ENCODE results near the gene RABL3.
"Not testable (repeated sequence)": the region's sequence is repeated elsewhere in the genome, so short reads cannot be mapped to it uniquely, and the experiment has no call there.

RABL3 gene

GRCh38 chr3:120681506-120682038, 60.7 kb downstream of the RABL3 start:
- DNase-seq, result no peak

DNA sequence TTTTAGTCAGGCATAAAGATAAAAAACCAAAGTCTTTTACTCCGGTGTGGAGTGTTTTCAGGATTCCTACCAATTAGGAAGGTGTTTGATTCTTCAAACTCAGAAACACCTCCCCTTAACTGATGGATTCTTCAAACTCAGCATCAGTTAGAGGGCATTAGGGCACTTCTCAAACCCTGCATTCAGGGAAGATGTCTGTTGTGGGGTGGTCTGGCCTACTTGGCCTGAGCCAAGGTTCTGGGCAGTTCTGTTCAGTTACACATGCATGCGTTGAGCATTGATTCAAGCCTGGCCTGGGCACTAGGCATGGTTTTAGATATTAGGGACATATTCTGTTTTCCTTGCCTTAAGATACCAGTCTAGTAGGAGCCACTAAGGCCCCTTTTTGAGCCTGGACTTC, 61.3 kb downstream of the RABL3 start:
- no peak for DNase-seq

DNA sequence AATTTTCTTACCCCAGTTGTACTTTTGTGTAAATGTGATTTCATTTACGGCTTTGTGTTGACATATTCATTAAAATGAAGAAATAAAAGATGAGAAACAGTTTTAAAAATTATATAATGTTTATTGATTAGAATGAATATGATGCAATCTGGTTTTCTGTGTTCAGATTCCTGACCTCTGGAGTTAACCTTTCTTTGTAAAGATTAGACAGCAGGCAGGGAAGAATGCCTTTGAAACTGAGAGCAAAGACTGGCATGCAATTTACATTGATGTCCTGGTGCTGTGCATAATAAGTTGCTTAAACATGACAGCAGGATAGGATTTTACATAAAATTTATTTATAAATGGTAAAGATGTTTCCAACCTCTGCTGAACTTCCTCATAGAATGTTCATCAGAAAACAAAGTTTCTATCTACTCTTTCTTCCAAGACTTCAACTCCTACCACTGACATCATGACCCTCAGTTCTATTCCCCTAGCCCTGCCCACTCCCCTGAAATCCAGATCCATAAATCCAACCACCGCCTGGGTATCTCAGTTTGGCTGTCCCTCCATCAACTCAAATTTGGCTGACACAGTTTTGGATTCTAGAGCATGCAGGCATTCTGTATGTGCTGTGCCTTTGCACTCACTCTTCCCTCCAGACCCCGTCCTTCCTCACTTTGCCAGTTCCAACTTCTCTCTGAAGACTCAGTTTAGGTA, 62.0 kb downstream of the RABL3 start:
- DNase-seq, result no peak

DNA sequence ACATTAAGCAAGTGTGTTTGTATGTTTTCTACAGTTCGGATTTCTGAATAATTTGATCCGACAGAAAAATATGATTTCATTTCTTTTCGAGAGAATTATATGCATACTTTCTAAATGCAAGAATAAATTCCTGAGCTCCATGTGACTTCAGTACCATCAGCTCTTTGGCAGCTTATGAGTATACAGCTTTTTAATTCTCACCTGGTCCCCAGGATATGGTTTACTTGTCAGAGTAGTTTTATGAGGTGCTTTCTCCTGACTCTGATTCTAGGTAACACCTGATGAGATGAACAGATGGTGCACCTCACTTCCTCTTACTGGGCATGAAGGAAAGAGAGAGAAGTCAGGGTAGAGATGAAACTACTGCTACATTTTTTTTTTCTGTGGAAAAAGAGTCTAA, 63.3 kb downstream of the RABL3 start:
- DNase-seq, result peak; percentile 52

DNA sequence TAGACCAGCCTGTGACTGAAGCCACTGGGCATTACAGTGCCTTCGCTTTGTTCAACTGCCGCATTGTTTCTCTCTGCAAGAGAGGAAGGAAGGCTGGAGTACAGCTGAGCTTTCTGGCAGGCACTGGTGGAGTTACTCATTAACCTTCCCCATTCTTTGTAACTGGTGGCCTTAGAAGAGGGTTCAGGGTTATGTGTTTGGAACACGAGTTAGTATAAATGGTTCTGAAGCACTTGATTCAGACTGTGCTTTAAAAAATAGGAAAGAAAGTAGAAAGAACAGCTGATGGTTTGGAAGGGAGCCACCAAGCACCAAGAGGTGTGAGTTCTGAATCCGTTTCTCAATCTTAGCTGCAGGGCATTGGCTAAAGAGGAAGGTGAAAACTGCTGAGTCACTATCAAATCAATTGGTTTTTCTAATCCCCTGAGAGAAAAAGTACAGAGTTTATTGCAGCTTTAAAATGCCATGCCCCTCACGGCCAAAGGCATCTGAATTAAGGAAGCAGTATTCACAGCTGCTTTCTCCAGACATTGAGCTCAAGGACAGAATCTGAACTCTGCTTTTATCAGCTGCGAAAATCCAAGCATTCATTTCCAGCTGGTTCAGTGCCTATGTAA, 63.9 kb downstream of the RABL3 start:
- peak; percentile 67 for DNase-seq

GRCh38 chr3:120677193-120677592, 65.1 kb downstream of the RABL3 start:
- DNase-seq, result not testable (repeated sequence)

DNA sequence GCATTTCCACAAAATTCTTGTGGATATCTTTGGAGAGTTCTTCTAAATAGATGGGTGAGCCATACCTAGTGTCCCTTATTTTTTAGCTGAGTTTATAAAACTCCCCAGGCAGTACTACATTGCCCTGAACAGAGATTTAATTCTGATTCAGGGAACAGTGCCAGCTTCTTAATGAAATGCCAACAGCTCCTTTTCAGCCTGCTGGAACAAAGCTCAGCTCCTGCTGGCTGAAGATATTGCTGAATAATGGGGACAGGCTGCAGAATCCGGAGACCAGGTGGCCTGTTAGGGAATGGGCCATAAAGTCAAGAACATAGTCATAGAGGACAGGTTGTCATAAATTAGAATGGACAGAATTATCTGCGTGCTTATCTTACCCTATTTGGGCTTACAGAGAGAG, 69.2 kb downstream of the RABL3 start:
- DNase-seq, result no peak

DNA sequence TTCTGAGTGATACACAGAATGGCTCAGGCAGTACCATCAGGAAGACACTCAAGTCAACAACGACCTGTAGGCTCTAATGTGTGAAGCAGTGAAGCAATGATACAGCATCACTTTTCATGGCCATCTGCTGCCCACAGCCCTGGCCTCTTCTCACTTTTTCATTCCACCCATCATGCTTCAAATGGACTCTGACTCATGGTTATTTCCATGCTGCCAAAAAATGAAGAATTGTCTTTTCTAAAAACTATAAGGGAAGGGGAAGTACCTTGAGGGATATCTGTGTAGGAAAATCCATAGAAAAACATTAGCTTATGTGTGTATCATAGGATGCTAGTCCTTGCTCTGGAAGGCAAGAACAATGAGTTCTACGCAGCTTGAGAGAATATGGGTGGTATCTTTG, 71.7 kb downstream of the RABL3 start:
- no peak for DNase-seq

DNA sequence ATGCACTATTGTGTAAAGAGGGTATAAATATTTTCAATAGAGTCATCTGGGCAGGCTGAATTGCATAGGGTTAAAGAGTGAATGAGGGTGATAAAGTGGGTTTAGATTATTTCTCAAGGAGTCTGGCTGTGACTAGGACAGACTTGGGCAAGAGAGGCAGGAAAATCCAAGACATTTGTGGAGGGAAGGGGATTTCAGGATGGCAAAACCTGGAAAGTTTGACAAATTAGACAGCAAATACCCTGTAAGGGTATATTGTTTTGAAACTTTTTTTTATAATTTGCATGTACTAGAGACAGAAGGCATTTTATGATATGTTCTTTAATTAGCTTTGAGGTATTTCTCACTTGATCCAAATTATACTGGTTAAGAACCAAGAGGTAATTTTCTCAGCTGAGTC, 77.4 kb downstream of the RABL3 start:
- DNase-seq, result no peak

- no peak for DNase-seq
These were observed 80.4 kb downstream of the RABL3 start for GRCh38 chr3:120661945-120662344.

DNA sequence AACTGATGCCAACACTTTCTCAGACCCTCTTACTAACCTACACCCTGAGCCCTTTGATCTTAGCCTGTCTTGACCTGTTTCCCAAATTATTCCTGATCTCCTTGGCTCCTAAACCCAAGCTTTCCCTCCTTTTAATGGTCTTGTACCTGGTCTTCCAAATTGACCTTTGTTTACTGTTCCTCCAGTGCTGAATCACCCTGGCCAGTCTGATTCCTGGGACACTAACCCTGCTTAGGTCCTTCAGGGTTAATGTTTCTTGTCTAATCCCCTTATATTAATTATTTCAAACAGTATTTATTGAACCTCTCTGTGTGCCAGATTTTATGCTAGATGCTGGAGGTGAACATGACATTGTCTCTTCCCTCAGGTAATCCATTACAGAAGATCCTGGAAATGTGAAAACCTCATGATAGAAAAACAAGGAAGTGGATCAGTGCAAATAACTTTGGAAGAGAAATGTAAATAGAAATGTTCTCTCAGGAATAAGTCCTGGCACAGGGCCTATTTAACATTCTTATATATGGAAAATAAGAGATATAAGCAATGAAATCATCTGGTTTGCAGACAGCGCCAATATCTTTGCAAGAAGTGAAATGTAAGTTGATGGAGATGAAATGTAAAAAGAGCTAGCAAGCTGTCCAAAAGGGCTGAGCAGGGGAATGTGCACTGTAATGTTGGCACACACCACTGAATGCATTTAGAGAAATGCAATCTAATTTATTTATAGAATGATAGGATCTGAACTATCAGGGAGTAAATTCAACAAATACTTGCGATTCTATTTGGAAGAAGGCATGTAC, 81.0 kb downstream of the RABL3 start:
- DNase-seq, result no peak

DNA sequence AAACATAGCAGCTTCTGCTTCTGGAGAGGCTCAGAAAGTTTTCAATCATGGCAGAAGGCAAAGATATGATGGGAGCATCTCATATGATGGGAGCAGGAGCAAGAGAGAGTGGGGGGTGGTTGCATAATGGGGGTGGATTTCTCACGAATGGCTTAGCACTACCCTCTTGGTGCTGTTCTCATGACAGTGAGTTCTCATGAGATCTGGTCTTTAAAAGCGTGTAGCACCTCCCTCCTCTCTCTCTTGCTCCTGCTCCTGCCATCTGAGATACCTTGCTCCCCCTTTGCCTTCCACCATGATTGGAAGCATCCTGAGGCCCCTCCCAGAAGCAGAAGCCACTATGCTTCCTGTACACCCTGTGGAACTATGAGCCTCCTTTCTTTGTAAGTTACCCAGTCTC, 82.5 kb downstream of the RABL3 start:
- DNase-seq, result no peak

- DNase-seq, result no peak
These were observed 83.0 kb downstream of the RABL3 start for GRCh38 chr3:120659285-120659684.

GRCh38 chr3:120652896-120653545, 89.3 kb downstream of the RABL3 start:
- DNase-seq, result no peak

GRCh38 chr3:120652281-120652680, 90.0 kb downstream of the RABL3 start:
- no peak for DNase-seq

DNA sequence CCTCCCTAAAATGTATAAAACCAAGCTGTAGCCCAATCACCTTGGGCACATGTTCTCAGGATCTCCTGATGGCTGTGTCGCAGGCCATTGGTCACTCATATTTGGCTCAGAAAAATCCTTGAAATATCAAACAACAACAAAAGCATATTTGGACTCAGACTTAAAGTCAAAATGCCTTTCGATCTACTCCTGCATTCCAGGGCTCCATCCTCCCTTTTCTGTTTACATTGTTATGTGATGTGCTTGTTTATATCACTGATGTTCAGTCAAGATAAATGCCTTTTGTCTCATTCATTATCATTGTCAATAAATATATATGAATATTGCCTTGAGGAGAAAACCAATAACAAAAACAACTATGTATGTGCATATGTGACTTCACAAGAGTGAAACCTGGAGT, 92.0 kb downstream of the RABL3 start:
- DNase-seq, result no peak

GRCh38 chr3:120649830-120650233, 92.5 kb downstream of the RABL3 start:
- no peak for DNase-seq

DNA sequence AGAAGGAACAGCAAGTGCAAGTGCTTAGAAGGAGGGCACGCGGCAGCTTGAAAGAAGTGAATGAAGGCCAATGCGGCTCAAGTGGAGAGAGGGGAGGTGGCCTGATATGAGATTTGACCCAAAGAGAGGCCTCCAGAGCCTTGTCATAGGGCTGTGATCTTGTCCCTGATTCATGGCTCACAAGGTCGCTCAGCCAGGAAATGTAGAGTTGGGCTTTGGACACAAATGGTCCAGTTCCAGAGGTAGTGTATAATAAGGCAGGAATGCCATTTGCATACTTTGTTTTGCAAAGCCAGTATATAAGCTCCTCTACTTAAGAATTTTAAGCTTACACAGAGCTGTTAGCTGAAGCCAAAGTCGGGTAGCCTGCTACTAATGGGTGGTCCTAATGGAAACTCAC, 94.0 kb downstream of the RABL3 start:
- DNase-seq, result no peak

DNA sequence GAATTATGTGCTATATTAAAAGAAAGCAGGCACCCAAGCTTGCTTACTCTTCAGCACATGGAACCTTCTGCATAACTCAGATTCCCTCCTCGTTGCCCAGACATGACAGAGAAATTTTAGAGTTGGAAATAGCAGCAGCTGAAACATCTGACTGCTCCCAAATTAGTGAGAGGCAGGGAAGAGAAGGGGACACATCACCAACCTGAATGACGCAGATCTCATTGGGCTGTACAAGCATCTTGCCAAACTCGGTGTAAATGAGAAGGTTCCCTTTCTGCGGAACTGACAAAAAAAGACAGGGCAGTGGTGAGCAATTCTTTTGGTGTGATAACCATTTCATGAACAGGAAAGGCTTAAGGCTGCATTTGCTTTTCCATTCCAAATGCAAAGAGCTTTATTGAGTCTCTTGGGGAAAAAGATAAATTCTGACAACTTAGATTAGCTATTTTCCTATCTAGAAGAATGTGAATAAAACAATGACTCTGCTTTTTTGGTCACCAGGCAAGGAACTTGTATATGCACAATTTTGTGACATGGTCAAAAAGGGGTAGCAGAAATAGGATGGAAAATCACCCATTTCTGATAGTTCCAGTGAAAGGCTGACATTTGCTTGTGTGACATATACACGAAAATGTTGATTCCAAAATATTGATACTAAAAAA, 95.4 kb downstream of the RABL3 start:
- DNase-seq, result no peak

DNA sequence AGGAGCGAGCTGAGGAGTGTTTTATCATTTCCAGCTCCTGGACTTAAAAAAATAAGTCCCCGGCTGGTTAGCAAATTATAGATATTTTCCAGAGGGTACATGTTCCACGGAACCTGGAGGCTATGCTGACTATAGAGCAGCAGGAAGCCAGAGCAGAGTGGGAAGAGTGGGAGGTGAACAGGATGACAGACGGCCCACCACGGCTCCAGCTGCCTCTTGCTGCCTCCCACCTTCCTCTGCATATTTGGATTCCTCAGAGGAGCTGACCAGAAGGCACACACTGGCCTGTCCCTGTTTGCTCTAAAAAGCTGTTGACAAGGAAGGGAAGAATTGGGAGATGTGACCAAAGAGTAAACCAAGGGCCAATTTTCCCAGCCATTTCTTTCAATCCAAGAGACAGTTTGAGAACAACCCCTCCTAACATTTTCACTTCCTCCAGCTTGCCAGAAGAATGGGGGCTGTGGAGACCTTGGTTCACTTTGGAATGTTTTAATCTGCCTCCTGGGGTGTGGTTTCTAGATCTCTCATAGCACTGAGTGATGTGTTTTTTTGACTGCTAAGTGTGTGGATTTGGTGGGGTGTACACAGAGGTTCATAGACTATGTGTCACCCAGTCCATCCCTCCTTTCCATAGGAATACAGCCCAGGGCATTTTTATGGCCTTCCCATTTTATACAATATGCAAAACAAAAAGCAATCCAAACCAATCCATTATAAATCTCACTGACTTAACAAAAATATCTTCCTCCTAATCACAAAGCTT, 97.1 kb downstream of the RABL3 start:
- DNase-seq, result no peak

DNA sequence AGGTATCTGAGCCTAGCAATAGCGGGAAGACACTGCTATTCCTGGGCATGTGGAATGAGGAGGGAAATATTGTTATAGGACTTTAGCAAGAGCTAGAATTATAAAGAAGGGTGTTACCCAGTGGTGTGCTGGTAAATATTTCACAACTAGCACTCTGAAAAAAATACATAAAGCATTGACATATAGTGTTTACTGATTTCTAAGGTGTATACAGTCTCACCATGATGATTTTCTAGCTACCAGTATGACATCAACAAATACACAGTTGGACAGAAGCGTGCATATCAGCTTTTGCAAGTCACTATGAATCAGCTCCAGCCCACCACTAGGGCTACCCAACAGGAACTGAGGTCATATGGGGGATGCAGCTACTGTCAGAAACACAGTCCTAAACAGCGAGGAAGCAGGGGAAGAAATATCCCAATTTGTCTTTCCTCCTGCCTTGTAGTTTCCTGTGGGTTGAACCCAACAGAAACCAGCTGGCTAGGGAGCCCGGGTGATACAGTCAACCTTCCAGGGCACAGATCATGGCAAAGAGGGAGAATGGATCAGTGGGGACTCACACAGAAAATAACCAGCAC, 99.9 kb downstream of the RABL3 start:
- no peak for DNase-seq
